H1 (cell line): ENCODE results near the gene YIPF1.

ENCODE experiments used
- CEBPB ChIP-seq: IDR thresholded peaks from 2 replicates; pipeline ENCODE4 v1.6.1; 2012; ENCODE audit warnings: low read depth, low read length
- EP300 ChIP-seq, 2 experiments: IDR thresholded peaks; 1 replicate in 1 of 2; 2 replicates in 1 of 2; pipeline ENCODE4 v1.6.1; 2011 to 2012; ENCODE audit warnings: low read depth in 2 of 2, low read length in 2 of 2, mild to moderate bottlenecking in 2 of 2, borderline replicate concordance in 1 of 2, inconsistent platforms in 1 of 2, moderate library complexity in 1 of 2
- EZH2 ChIP-seq: fragments of 200-600 bp; sonication (generic); IDR thresholded peaks from 2 replicates; pipeline ENCODE4 v1.7.1; 2012; ENCODE audit warnings: low read depth, mild to moderate bottlenecking, moderate library complexity, low read length, inconsistent platforms; ENCODE audit not compliant: severe bottlenecking
- FOSL1 ChIP-seq: IDR thresholded peaks from 2 replicates; pipeline ENCODE4 v1.6.1; 2011; ENCODE audit warnings: mild to moderate bottlenecking, low read depth, low read length, moderate library complexity; ENCODE audit not compliant: insufficient read depth
- GTF2F1 ChIP-seq: IDR thresholded peaks from 2 replicates; pipeline ENCODE4 v1.6.1; 2012; ENCODE audit warnings: low read depth, low read length, improper control_type of control experiment, borderline replicate concordance
- POLR2A ChIP-seq, 2 experiments: IDR thresholded peaks; 1 replicate in 1 of 2; 2 replicates in 1 of 2; pipeline ENCODE4 v1.6.1; 2011; ENCODE audit warnings: low read depth in 2 of 2, low read length in 2 of 2, mild to moderate bottlenecking in 2 of 2; ENCODE audit errors: control extremely low read depth in 1 of 2
- POLR2AphosphoS5 ChIP-seq: IDR thresholded peaks from 2 replicates; pipeline ENCODE4 v1.6.1; 2011; ENCODE audit warnings: low read depth, low read length
- RBBP5 ChIP-seq: IDR thresholded peaks from 2 replicates; pipeline ENCODE4 v1.7.1; 2012; ENCODE audit warnings: low read depth, mild to moderate bottlenecking, inconsistent platforms, low read length, moderate library complexity, borderline replicate concordance
- TBP ChIP-seq: IDR thresholded peaks from 2 replicates; pipeline ENCODE4 v1.6.1; 2011; ENCODE audit warnings: low read depth, low read length, improper control_type of control experiment
- TF ChIP-seq, protein P1 (sequence below), 3 experiments: IDR thresholded peaks; 1 replicate in 2 of 3; 2 replicates in 1 of 3; pipeline versions ENCODE4 v1.5.1 to v1.6.1; 2011; ENCODE audit warnings: low read length in 3 of 3, mild to moderate bottlenecking in 3 of 3, inconsistent platforms in 2 of 3, low read depth in 1 of 3, moderate library complexity in 1 of 3; ENCODE audit not compliant: insufficient read depth in 1 of 3; ENCODE audit errors: control extremely low read depth in 1 of 3

- TF ChIP-seq EZH2 = no peak
- no peak for TF ChIP-seq TBP
- 0 out of 2 replicates have a peak, but pooled peaks have one; percentile 35 for TF ChIP-seq POLR2AphosphoS5
- 0 out of 2 replicates have a peak, but pooled peaks have one; percentile 11 for TF ChIP-seq GTF2F1
- TF ChIP-seq, protein P1, sequence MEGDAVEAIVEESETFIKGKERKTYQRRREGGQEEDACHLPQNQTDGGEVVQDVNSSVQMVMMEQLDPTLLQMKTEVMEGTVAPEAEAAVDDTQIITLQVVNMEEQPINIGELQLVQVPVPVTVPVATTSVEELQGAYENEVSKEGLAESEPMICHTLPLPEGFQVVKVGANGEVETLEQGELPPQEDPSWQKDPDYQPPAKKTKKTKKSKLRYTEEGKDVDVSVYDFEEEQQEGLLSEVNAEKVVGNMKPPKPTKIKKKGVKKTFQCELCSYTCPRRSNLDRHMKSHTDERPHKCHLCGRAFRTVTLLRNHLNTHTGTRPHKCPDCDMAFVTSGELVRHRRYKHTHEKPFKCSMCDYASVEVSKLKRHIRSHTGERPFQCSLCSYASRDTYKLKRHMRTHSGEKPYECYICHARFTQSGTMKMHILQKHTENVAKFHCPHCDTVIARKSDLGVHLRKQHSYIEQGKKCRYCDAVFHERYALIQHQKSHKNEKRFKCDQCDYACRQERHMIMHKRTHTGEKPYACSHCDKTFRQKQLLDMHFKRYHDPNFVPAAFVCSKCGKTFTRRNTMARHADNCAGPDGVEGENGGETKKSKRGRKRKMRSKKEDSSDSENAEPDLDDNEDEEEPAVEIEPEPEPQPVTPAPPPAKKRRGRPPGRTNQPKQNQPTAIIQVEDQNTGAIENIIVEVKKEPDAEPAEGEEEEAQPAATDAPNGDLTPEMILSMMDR (IDR thresholded peaks at IDR 0.05; ENCODE audit: control extremely low read depth in 1 of 3, insufficient read depth in 1 of 3, low read depth in 1 of 3, low read length in 3 of 3) = peak in 1 of 3 experiments; percentile 3; a peak in 2 of 4 replicates
- no peak for TF ChIP-seq EP300 (IDR thresholded peaks at IDR 0.05; ENCODE audit: borderline replicate concordance in 1 of 2, low read depth in 2 of 2, low read length in 2 of 2)
- TF ChIP-seq CEBPB = peak; percentile 73
- TF ChIP-seq RBBP5 = no peak
- peak in 1 of 2 experiments; percentile 60; a peak in 2 of 3 replicates for TF ChIP-seq POLR2A (IDR thresholded peaks at IDR 0.05; ENCODE audit: control extremely low read depth in 1 of 2, low read depth in 2 of 2, low read length in 2 of 2)
- no peak for TF ChIP-seq FOSL1
Measured at GRCh38 chr1:53913352-53914033, 23.9 kb upstream of the YIPF1 start.
